GM18517 (cell line): ENCODE measurements around the gene PTER.

ENCODE experiments used
- ATAC-seq: cut with Tn5 transposase; IDR thresholded peaks from one replicate; pipeline ENCODE4 v1.9.1; 2021; ENCODE audit warnings: mild to moderate bottlenecking, moderate library complexity; ENCODE audit not compliant: unreplicated experiment

Gene PTER

GRCh38 chr10:16536155-16536554 is 99.3 kb downstream of the PTER start:
- ATAC-seq = no peak

GRCh38 chr10:16544099-16544498 is 107.3 kb downstream of the PTER start:
- ATAC-seq = no peak

GRCh38 chr10:16544591-16544990 is 107.8 kb downstream of the PTER start:
- no peak for ATAC-seq

GRCh38 chr10:16545116-16545736 is 108.4 kb downstream of the PTER start:
- ATAC-seq = no peak

GRCh38 chr10:16547973-16548372 is 111.2 kb downstream of the PTER start:
- ATAC-seq = no peak

GRCh38 chr10:16559236-16559773 is 122.5 kb downstream of the PTER start:
- no peak for ATAC-seq

GRCh38 chr10:16562891-16563290 is 126.1 kb downstream of the PTER start:
- no peak for ATAC-seq
